Neural progenitor cell (in vitro differentiated cells): ENCODE measurements around the gene ATP8B4.

Experiments
- CTCF ChIP-seq: fragments of 200-600 bp; sonication (generic); IDR thresholded peaks from 2 replicates; pipeline ENCODE4 v1.5.1; 2017; ENCODE audit warnings: antibody characterized with exemption, mild to moderate bottlenecking
- EZH2 ChIP-seq: fragments of 200-600 bp; sonication (generic); IDR thresholded peaks from 2 replicates; pipeline ENCODE4 v1.6.1; 2017; ENCODE audit warnings: antibody characterized with exemption, mild to moderate bottlenecking, moderate library complexity
- EZH2phosphoT487 ChIP-seq: fragments of 200-600 bp; sonication (generic); IDR thresholded peaks from 2 replicates; pipeline ENCODE4 v1.6.1; 2017; ENCODE audit warnings: antibody characterized with exemption

GRCh38 chr15:50151476-50151875 is 32.4 kb upstream of the ATP8B4 start:
- TF ChIP-seq CTCF (no peak), EZH2 (no peak), EZH2phosphoT487 (no peak)
